ENCODE data around the gene RNF224.

RNF224 gene

DNA sequence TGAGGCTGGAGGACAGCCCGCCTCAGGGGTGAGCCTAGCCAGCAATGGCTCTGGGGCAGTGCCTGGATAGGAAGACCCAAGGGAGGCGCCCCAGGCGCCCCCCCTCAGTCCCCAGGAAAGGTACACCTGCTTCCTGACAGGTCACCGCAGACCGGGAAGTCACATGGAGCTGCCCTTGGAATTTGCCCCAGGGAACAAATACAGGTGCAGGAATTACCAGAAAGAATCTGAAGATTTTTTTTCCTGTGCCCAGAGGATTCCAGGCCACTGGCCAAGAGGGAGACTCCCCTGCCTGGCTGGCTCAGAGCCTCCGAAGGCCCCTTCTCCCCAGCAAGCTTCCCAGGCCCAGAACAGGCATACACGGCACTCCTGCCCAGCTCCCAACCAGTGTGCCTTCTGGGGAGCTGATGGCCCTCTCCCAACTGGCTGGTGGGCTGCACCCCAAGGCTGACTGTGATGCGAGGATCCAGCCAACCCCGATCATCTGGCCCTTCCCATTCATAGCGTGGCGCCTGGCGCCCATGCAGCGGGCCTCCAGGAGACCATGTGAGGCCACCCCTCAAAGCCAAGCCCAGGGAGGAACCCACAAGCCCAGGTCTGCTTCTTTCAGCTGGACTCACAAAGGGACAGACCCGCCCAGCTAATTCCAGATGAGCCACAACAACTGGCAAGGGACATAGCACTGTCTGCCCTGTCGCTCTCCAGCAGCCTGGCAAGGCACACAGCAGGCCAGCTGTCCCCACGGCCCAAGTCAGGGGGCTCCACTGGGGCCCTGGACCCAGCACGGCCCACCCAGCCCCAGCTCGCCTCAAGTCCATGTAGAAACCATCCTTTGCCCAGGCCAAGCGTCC is 29.0 kb upstream of the RNF224 start:
- no peak for TF ChIP-seq CTCF (IDR thresholded peaks at IDR 0.05; ENCODE audit: low read depth, low read length)
- no peak for DNase-seq (ENCODE audit: low read depth in 2 of 2)
- H3K4me3 ChIP-seq (replicated peaks in 1 of 2; ENCODE audit: low read depth in 2 of 2, low read length in 2 of 2) = no peak overlapping the region

- TF ChIP-seq CTCF (IDR thresholded peaks at IDR 0.05; ENCODE audit: low read depth, low read length) = no peak
- H3K4me3 ChIP-seq (replicated peaks in 1 of 2; ENCODE audit: low read depth in 2 of 2, low read length in 2 of 2) = peak overlapping the region; percentile 44 to 49
- DNase-seq (ENCODE audit: low read depth in 2 of 2) = no peak
Measured at GRCh38 chr9:137198902-137199283, 28.4 kb upstream of the RNF224 start.

GRCh38 chr9:137199411-137200121 is 27.7 kb upstream of the RNF224 start:
- peak overlapping the region; percentile 44 to 49 for H3K4me3 ChIP-seq (replicated peaks in 1 of 2; ENCODE audit: low read depth in 2 of 2, low read length in 2 of 2)
- peak; percentile 9 for TF ChIP-seq CTCF (IDR thresholded peaks at IDR 0.05; ENCODE audit: low read depth, low read length)
- peak in 1 of 2 donors; percentile 48 for DNase-seq (ENCODE audit: low read depth in 2 of 2)

GRCh38 chr9:137200311-137201204 is 26.7 kb upstream of the RNF224 start, which contains the start of gene TPRN:
Gene TPRN (minus strand): TSS chr9:137200741. CDS start chr9:137200711, 30 bp downstream.
- peak; percentile 99 for DNase-seq (ENCODE audit: low read depth in 2 of 2)
- peak within 1 kb of the TSS; percentile 53 to 76 for H3K4me3 ChIP-seq (replicated peaks in 1 of 2; ENCODE audit: low read depth in 2 of 2, low read length in 2 of 2)
- TF ChIP-seq CTCF (IDR thresholded peaks at IDR 0.05; ENCODE audit: low read depth, low read length) = no peak

DNA sequence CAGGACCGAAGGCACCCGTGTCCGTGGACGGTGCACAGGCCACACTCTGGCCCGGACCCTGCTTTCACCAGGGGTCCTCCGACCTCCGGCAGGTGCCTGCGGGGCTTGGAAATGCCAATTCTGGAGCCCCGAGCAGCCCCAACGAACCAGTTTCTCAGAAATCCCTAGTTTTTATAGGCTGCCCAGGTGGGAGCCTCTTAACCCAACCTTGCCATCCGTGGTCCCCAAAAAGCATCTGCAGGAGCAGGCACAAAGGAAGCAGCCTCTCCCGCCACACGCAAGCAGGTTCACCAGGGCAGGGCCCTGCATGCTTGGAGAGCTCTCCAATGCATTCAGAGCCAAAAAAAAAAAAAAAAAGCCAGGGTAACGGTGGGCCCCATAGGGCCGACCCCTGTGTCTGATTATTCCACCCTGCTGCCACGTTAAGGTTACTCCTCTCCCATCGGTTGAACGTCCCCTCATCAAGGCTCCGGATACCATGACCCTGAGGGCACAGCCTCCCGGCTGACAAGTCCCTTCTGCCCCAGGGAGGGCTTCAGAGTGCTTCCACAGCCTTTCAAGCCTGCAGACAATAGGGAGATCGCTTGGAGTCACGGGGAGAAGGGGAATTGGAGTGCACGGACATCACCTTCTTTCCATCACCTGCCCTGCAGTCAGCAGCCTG is 26.0 kb upstream of the RNF224 start:
- DNase-seq (ENCODE audit: low read depth in 2 of 2) = no peak
- H3K4me3 ChIP-seq (replicated peaks in 1 of 2; ENCODE audit: low read depth in 2 of 2, low read length in 2 of 2) = peak overlapping the region; percentile 53 to 76
- TF ChIP-seq CTCF (IDR thresholded peaks at IDR 0.05; ENCODE audit: low read depth, low read length) = no peak

GRCh38 chr9:137202966-137203365 is 24.3 kb upstream of the RNF224 start:
- H3K4me3 ChIP-seq (replicated peaks in 1 of 2; ENCODE audit: low read depth in 2 of 2, low read length in 2 of 2) = no peak overlapping the region
- TF ChIP-seq CTCF (IDR thresholded peaks at IDR 0.05; ENCODE audit: low read depth, low read length) = no peak
- DNase-seq (ENCODE audit: low read depth in 2 of 2) = no peak

All from cardiac fibroblast (primary cell).